Adipose tissue (tissue), 3 donors: Measurements from ENCODE around the gene OLFM4. TPM values are rescaled to one million over a fixed set of nuclear protein-coding genes. Genes with fewer than 3 reads are reported as not detected.

Experiments used
- polyA plus RNA-seq, 3 donors: library from polyadenylated mRNA; stranded (reverse); fragments of 200-250 nt; gene quantifications; one replicate each; pipeline ENCODE4 v1.2.3, GENCODE V29; 2013
- donor health status: healthy with polysubstance abuse.
- donor health status: Bipolar disorder and iron deficiency.
- donor health status: healthy.

Gene OLFM4
- polyA plus RNA-seq, 3 donors = 0.36 to 284 (median 4.8) TPM

Other genes starting within 250 kb of the OLFM4 start
- gene PCDH8, start 180.2 kb upstream of the OLFM4 start, polyA plus RNA-seq = under 1 TPM in 2 of 3 donors, not detected in 1; 0.06 to 0.07 TPM